GM19463 (cell line): ENCODE results near the gene ERVMER34-1.

Experiments
- ATAC-seq: cut with Tn5 transposase; IDR thresholded peaks from one replicate; pipeline ENCODE4 v1.9.1; 2021; ENCODE audit warnings: mild to moderate bottlenecking, moderate library complexity; ENCODE audit not compliant: unreplicated experiment

Gene ERVMER34-1, protein sequence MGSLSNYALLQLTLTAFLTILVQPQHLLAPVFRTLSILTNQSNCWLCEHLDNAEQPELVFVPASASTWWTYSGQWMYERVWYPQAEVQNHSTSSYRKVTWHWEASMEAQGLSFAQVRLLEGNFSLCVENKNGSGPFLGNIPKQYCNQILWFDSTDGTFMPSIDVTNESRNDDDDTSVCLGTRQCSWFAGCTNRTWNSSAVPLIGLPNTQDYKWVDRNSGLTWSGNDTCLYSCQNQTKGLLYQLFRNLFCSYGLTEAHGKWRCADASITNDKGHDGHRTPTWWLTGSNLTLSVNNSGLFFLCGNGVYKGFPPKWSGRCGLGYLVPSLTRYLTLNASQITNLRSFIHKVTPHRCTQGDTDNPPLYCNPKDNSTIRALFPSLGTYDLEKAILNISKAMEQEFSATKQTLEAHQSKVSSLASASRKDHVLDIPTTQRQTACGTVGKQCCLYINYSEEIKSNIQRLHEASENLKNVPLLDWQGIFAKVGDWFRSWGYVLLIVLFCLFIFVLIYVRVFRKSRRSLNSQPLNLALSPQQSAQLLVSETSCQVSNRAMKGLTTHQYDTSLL

DNA sequence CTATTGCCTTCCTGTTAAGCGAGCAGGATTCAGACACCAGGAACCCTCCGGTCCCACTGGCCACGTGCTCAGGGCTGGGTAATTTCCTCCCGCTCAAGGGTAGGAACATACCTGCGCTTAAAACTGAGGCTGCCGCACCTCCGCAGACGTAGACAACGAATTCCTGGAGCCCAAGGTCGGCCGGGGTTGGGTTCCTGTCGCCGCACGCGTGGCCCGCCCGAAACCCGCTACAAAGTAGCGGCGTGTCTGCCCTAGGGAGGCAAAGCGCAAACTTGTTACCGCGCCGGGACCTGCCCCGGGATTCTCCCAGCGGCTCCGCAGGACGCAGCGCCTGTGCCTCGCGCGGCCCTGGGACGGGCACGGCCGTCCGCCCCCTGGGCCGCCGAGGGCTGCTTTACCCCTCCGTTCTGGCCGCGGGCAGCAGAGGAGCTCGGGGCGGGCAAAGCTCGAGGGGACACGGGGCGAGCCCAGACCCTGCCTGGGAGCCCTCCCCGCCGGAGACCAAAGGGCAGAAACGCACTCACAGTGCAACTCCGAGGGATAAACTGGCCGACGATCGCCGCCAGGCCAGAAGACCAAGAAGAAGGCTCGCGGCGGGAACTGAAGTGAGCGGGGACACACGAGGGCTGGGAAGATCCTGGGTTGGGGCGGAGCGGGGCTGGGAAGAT, at the start of gene ERVMER34-1:
TSS of gene ERVMER34-1 (minus strand) at position 607 of the 668 bp plus-strand sequence. CDS start 5,905 bp downstream, outside the sequence.
- ATAC-seq: no peak

DNA sequence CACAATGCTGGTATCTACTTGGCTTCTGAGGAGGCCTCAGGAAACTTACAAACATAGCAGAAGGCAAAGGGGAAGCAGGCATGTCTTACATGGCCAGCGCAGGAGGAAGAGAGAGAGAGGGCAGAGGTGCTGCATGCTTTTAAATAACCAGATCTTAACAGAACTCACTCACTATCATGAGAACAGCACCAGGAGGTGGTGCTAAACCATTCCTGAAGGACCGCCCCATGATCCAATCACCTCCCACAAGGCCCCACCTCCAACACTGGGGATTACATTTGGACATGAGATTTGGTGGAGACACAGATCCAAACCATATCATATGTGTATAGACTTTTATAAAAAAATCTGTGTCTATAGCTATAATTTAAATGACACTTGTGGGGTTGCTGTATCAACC, 48.6 kb upstream of the ERVMER34-1 start:
- no peak for ATAC-seq

DNA sequence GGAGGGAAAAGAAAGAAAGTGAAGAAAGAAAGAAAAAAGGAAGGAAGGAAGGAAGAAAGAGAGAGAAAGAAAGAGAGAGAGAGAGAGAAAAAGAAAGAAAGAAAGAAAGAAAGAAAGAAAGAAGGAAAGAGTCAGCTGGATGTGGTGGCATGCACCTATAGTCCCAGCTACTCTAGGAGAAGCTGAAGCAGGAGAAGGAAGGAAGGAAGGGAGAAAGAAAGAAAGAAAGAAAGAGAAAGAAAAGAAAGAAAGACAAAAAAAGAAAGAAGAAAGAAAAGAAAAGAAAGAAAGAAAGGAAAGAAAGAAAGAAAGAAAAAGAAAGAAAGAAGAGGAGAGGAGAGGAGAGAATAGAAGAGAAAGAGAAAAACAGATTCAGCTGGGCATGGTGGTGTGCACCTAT, 44.3 kb upstream of the ERVMER34-1 start:
- ATAC-seq: no peak

DNA sequence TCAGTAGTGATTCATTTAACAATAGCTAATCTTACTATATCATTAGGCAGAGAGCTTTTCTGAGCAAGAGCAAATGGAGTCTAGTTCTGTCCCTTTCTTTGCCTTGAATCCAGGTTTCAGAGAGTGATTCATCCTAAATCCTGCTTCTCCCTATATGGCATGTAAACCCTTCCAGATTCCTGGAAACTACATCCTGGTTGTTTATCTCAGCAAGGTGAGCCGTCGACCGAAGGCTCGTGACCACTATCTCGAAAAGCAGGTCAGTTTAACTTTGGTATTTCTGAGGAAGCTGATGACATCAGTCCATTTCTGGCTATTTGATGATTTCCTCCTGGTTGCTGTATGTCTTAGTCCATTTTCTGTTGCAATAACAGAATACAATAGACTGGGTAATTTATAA, 40.7 kb upstream of the ERVMER34-1 start:
- ATAC-seq: no peak

DNA sequence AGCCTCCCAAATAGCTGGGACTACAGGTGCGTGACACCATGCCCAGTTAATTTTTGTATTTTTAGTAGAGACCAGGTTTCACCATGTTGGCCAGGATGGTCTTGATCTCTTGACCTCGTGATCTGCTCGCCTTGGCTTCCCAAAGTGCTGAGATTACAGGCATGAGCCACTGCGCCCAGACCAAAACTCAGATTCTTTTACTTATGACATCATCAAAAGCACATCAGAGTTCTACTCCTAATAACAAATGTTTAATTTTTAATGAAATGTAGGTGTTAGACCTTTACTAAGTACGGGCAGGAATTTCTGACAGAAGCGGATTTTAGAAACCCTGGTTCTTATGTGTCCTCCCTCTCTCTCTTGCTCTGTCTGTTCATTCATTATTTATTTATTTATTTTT, 38.5 kb upstream of the ERVMER34-1 start:
- no peak for ATAC-seq

DNA sequence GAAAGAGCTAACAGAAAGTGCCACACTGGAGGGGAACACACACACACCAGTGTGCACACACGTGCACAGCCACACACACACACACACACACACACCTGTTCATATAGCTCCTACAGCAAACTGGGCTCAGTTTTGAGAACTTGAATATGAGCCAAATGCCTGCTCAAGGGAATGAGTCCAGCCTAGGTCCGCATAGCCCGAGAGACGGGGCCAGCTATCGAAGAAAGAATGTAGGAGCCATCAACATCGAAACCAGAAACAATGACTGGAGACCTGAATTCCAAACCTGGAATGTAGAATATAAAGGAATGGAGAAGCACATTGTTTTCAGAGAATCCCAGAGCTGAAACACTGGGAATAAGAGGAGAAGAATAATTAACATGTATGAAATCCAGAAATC, 37.6 kb upstream of the ERVMER34-1 start:
- ATAC-seq: no peak

DNA sequence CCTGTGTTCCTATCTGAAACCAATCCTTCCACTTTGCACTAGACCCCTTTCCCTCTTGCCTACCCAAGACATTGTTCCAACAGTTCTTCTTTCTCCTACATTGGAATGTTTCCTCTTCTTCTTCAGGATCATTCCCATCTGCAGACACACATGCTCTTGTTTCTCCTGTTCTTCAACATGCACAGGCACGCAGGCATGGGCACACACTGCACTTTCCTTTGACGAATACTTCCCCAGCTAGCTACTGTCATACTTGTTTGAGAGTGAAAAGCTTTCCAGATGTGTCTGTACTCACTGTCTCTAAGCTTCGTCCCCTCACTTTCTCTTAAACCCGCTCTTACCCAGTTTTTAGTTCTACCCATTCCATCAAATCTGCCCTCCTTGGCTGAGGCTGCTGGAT, 31.8 kb upstream of the ERVMER34-1 start:
- no peak for ATAC-seq

DNA sequence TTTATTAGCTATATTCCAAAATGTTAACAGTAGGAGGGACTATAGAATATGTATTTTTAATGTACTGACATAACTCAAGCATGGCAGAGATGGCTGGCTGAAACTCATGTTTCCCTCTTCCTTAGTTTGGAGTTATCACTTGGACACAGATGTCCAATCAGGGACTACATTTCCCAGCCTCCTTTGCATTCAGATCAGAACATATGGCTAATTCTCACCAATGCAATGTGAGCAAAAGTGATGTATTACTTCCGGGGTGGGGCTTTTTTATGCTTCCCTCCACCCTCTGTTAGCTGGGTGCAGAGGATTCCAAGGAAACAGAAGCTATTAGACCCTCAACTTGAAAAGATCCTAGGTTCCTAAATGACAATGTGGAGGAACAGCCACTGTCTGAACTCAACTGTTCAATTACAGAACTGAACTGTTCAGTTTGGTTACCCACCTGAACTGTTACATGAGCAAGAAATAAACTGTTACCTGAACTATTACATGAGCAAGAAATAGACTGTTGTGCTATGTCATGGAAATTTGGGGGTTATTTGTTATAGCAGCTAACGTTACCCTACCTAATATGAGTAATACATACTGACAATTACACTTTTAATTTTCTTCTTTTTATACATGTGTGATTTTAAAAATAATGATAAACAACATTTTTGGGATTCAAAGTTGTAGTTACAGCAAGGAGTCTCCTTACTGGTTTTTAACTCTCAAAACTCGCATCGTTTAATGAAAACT, 29.6 kb upstream of the ERVMER34-1 start:
- ATAC-seq: no peak

DNA sequence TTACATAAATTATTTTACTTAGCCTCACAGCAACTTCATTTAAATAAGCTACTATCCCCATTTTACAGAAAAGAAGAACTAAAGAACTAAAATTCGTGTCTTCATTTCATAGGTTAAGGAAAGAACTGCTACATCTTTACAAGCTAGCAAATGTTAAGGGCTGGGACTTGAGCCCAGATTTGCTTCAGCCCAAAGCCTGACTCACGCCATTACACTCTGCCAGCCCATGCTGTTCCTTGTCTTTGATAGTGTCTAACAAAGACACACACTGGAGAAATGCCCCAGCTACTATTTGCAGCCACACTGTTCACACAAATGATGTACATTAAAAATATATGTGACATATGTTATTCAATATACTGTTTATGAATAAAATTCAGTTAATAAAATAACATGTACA, 29.0 kb upstream of the ERVMER34-1 start:
- ATAC-seq: no peak

DNA sequence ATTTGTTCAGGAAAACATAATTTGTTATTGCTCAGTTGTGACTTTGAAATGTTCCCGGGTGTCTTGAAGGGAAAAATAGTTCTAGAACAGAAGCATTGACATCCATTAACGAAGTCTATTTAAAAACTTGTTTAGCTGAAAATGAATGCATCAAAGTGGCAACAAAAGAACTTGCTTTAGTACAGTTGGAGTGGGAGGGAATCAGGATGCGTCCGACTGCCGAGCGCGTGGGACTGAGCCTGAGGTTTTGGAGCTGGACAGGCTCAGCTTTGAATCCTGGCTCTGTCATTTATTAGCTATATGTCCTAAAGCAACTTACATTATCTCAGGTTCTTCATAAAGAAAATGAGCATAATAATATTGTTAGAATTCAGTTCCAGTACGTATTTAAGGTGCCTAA, 9.0 kb upstream of the ERVMER34-1 start:
- no peak for ATAC-seq

DNA sequence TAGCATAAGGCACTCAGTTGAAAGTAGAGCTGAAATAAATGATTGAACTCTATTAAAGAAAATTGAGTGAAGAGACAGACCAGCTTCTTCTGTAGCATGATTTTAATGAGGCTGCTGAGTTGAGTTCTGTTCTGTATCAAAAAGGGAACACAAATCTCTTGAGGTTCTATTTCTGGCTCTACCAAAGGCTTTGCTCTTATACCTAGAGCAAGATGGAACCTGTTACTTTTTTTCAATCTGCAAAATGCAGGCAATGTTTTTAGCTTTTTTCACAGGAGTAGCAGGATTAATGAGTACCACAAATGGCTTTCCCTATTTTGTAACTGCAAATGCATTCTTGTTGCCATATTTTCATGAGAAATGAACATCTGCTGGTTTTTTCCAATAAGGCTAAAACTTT, 4.2 kb upstream of the ERVMER34-1 start:
- ATAC-seq: no peak

DNA sequence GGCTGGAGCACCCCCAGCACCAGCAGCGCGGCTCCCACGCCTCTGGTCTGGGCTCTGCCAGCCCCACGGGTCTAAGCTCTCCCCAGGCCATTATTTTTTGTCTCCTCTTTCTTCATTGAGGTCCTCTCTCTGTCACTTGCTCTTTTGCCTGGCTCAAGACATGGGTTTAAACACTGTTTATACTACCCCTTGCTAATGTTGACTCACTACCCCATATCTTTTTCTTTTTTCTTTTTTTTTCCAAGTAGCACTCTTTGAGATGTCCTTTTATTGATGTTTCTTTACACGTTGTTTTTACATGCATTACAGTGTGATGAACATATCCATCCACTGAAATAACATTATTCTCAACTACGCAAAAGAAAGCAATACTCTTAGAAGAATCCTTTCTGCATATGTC, 1.7 kb upstream of the ERVMER34-1 start:
- ATAC-seq: no peak

DNA sequence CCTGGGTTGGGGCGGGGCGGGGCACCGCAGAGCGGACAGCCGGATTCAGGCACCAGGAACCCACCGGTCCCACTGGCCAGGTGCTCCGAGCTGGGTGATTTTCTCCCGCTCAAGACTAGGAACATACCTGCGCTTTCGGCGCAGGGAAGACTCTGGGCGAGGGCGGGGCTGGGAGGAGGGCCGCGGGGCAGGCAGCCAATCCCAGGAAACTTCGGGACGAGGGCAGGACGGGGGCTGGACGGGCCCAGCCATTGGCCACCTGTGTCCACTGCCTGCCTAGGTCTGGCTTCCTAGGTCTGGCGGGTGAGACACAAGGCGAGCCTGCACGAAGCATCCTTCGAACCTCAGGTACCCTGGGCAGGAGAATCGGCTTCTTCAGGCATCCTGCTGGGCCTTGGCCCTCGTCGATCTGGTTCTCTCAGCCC, 274 bp upstream of the ERVMER34-1 start:
- ATAC-seq: no peak

DNA sequence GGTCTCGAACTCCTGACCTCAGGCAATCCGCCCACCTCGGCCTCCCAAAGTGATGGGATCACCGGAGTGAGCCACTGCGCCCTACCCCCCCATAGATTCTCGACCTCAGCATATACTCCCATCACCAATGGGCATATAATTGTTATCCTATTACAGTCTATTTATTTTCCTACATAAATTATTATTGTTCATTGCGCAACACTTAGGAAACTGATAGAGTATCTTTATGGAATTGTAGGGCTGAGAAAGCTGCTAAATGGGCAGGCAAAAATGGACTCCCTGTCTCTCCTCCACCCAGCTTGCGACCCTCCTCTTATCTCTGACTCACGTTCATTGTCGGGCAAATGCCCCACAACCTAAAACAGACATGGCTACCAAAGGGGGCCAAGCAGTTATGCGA, 1.0 kb downstream of the ERVMER34-1 start:
- no peak for ATAC-seq

DNA sequence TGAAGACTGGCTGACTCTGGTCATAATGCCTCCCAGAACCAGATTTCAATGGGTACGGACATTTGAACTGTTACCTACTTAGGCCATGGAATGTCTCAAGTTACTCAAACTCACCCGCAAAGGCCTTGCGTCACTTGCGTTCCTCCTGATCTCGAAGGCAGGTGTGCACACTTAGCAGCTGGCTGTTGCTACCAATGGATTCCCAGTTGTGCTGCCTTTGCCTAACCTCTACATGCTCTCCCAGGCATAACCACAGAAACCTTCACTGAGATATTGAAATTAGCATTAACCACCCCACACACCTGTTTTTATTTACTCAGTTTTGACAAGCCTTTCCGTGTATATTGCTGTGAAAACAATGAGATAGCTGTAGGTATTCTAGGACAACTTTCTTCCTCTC, 2.8 kb downstream of the ERVMER34-1 start:
- peak; percentile 48 for ATAC-seq

DNA sequence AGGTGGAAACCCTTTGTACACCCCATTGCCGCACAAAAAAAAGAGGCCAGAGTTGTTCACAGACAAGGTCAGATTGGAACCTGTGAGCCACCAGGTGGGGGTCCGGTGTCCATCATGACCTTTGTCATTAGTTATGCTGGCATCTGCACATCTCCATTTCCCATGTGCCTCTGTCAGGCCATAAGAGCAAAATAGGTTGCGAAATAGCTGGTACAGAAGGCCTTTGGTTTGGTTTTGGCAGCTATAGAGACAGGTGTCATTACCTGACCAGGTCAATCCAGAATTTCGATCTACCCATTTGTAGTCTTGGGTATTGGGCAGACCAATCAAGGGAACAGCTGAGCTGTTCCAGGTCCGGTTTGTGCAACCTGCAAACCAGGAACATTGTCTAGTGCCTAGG, 6.6 kb downstream of the ERVMER34-1 start:
- no peak for ATAC-seq

DNA sequence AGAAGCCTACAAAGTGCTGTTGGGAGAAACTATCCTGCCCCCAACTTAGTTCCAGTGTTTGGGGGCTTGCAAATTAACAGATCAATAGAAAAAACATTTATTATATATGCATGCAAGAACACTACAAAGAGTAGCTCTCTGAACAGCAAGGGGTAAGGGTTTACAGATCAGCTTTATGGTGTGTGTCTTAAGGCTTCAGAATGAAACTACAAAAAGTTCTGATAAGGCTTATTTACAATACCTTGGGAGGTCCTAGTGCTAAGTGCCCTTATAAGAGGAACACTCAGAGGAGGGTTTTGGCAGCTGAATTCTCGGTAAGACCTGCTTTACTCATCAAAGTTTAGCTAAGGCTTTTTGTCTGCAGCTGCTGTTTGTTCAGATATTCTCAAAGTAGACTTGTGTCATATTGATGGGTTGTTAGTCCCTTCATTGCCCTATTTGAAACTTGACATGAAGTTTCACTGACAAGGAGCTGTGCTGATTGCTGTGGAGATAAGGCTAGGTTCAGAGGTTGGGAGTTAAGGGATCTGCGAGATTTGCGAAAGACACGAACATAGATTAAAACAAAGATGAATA, 7.7 kb downstream of the ERVMER34-1 start:
- no peak for ATAC-seq

DNA sequence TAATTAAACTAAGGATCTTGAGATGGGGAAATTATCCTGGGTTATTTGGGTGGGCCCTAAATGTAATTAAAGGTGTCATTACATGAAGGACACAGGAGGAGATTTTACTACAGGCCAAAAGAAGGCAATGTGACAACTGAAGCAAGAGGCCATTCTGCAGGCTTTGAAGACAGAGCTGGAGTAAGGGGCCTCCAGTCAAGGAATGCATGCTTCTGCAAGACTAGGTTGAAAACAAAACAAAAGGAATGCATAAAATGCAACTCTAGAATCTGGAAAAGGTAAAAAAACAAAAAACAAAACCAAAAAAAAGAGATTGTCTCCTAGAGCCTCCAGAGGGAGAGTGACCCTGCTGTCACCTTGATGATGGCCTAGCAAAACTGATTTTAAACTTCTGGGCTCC, 21.6 kb downstream of the ERVMER34-1 start:
- no peak for ATAC-seq

DNA sequence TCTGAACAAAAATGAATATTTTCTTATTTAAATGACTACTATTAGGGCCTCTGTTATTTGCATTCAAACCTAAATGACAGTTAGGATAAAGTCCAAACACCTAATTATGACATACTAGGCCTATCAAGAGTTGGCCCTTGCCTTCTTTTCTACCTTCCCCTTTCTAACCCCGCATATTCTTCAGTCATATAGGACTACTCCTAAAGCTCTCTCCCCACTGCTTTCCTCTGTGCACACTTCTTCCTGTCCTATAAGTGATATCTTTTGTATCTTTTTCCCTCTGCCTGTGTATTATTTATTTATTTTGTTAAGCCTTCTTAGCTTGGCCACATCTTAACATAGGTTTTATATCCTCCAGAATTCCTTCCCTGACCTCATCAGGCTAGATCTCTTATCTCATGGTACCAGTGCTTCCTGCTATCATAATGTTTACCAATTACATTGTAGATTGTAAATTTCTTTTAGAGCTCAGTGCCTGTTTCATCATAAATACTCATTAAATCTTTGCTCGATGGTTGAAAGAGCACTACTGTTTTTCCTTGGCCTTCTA, 22.5 kb downstream of the ERVMER34-1 start:
- no peak for ATAC-seq

DNA sequence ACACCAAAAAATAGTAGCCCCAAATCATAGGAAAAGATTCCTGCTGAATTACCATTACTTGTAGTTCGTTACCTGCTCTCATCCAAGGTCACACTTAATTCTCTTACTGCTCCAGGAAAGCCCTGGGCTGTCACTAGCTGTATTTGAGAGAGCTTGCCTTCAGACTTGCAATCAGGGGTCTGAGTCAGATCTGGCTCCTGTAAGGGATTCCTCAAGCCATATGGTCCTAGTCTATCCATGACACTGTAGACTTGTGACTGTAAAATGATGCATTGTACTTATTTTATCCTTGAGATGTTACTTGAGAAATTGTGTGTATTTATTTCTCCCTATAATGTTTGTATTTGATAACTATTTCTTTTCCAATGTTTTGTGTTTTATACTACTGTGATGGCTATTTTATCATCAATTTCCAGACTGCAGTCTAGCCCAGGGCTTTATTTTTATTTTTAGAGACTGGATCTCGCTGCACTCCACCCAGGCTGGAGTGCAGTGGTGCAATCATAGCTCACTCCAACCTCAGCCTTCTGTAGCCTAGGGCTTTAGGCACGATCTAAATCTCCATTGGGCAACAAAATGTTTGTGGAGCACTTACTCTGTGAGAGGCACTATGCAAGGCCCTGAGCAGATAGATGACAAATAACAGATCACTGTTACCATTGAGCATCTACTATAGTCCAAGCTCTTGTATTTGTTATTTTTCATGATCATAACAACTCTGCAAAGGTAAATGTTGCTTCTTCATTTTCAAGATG, 24.2 kb downstream of the ERVMER34-1 start:
- no peak for ATAC-seq
